Mononuclear cell (primary cell): Measurements from ENCODE around the gene STEAP4. TPM values are rescaled to one million over a fixed set of nuclear protein-coding genes. Genes with fewer than 3 reads are reported as not detected.

Experiments used
- H3K27me3 ChIP-seq: 2 replicates; pipeline ENCODE4 v1.6.0; 2011; ENCODE audit warnings: low read length, control low read depth; ENCODE audit not compliant: insufficient read depth
- H3K4me1 ChIP-seq: 2 replicates; pipeline ENCODE4 v1.5.1; 2011; ENCODE audit warnings: mild to moderate bottlenecking, low read length, control low read depth; ENCODE audit not compliant: insufficient read depth
- H3K4me3 ChIP-seq: 2 replicates; pipeline ENCODE4 v1.5.1; 2011; ENCODE audit warnings: mild to moderate bottlenecking, low read length, moderate library complexity
- H3K9me3 ChIP-seq: 2 replicates; pipeline ENCODE4 v1.5.1; 2011; ENCODE audit warnings: low read depth, mild to moderate bottlenecking, control low read depth, low read length
- total RNA-seq: library from RNA; depleted of rRNA; stranded (reverse); fragments of >200 nt; gene quantifications from one replicate; pipeline ENCODE4 v1.2.3, GENCODE V29; 2012

The STEAP4 gene
- total RNA-seq, 1 donor, result 2.3 TPM

GRCh38 chr7:88226886-88227516 is 79.7 kb downstream of the STEAP4 start:
- Histone ChIP-seq H3K4me3 (no peak overlapping the region), H3K27me3 (peaks cover 4% of the 10 kb centered on the region), H3K9me3 (no peaks in the 10 kb centered on the region), H3K4me1 (peaks cover 29% of the 10 kb centered on the region)

- H3K4me1 ChIP-seq, result peaks cover 30% of the 10 kb centered on the region
- H3K4me3 ChIP-seq, result no peak overlapping the region
- H3K9me3 ChIP-seq, result no peaks in the 10 kb centered on the region
- peaks cover 4% of the 10 kb centered on the region for H3K27me3 ChIP-seq
These were observed 80.5 kb downstream of the STEAP4 start for GRCh38 chr7:88226201-88226600.

- Histone ChIP-seq H3K4me1 (peaks cover 34% of the 10 kb centered on the region), H3K4me3 (no peak overlapping the region), H3K27me3 (peaks cover 4% of the 10 kb centered on the region), H3K9me3 (no peaks in the 10 kb centered on the region)
These were observed 82.0 kb downstream of the STEAP4 start for GRCh38 chr7:88224601-88225275.

GRCh38 chr7:88223265-88223664 is 83.4 kb downstream of the STEAP4 start:
- Histone ChIP-seq H3K9me3 (no peaks in the 10 kb centered on the region), H3K4me1 (peaks cover 42% of the 10 kb centered on the region), H3K27me3 (no peaks in the 10 kb centered on the region), H3K4me3 (no peak overlapping the region)

Other genes starting within 250 kb of the STEAP4 start
- 40.0 TPM for gene SRI, start 86.9 kb downstream of the STEAP4 start, total RNA-seq